ENCODE results near the gene THRB. TPM values are rescaled to one million over a fixed set of nuclear protein-coding genes. Genes with fewer than 3 reads are reported as not detected.

Gene THRB
- total RNA-seq, 4 donors from 2014 or later, result 6.3 to 10.3 (median 8.5) TPM

DNA sequence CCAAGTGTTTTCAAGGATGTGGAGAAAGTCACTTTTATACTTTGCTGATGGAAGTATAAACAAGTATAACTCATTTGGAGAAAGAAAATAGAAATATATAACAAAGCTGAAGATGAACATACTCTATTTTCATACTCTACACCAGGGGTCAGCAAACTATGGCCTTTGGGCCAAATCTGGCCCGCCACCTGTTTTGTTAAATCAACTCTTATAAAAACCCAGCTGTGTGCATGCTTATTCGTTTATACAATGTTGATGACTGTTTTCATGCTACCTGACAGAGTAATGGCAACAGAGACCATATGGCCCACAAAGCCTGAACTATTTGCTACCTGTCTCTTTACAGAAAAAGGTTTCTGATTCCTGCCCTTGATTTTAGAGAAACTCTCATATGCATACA, 425.6 kb downstream of the THRB start:
- Histone ChIP-seq H3K4me1 (no peaks in the 10 kb centered on the region), H3K36me3 (no peaks in the 10 kb centered on the region), H3K27ac (no peak overlapping the region), H3K4me3 (no peak overlapping the region), H3K27me3 (no peaks in the 10 kb centered on the region), H3K9me3 (no peaks in the 10 kb centered on the region)
- 58% methylated on average over 2 of the region's 2 CpGs for WGBS, 2 donors
- DNase-seq (ENCODE audit: low spot score in 2 of 2), result no peak
- no peak for TF ChIP-seq POLR2A (IDR thresholded peaks at IDR 0.05)
- TF ChIP-seq EP300 (IDR thresholded peaks at IDR 0.05), result no peak
- TF ChIP-seq, protein P1, sequence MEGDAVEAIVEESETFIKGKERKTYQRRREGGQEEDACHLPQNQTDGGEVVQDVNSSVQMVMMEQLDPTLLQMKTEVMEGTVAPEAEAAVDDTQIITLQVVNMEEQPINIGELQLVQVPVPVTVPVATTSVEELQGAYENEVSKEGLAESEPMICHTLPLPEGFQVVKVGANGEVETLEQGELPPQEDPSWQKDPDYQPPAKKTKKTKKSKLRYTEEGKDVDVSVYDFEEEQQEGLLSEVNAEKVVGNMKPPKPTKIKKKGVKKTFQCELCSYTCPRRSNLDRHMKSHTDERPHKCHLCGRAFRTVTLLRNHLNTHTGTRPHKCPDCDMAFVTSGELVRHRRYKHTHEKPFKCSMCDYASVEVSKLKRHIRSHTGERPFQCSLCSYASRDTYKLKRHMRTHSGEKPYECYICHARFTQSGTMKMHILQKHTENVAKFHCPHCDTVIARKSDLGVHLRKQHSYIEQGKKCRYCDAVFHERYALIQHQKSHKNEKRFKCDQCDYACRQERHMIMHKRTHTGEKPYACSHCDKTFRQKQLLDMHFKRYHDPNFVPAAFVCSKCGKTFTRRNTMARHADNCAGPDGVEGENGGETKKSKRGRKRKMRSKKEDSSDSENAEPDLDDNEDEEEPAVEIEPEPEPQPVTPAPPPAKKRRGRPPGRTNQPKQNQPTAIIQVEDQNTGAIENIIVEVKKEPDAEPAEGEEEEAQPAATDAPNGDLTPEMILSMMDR (IDR thresholded peaks at IDR 0.05), result no peak

DNA sequence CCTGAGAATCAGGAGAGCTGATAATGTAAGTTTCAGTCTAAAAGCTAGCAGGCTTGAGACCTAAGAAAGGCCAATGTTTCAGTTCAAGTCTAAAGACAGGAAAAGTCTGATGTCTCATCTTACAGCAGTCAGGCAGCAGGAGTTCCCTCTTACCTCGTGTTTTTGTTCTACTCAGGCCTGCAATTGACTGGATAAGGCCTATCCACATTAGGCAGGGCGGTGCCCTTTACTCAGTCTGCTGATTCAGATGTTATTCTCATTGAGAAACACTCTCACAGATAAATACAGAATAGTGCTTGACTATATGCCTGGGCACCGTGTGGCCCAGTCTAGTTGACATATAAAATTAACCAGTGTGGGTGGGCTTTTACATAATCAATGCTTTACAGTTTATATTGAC, 427.2 kb downstream of the THRB start:
- no peak for DNase-seq (ENCODE audit: low spot score in 2 of 2)
- Histone ChIP-seq H3K36me3 (no peaks in the 10 kb centered on the region), H3K27me3 (no peaks in the 10 kb centered on the region), H3K4me1 (no peaks in the 10 kb centered on the region), H3K9me3 (no peaks in the 10 kb centered on the region), H3K4me3 (no peak overlapping the region), H3K27ac (no peak overlapping the region)
- TF ChIP-seq, protein P1 (IDR thresholded peaks at IDR 0.05), result no peak
- TF ChIP-seq POLR2A (IDR thresholded peaks at IDR 0.05), result no peak
- WGBS, 2 donors, result 68 to 73% methylated on average over 3 of the region's 3 CpGs

Small RNA genes lying within 50 kb of the gene (small RNA-seq; reads per million reads assigned to genes)
- gene MIR4792, result not detected
